SIG-M5 (cell line): ENCODE results near the gene PRKAG3.
"Not testable (repeated sequence)": the region's sequence is repeated elsewhere in the genome, so short reads cannot be mapped to it uniquely, and the experiment has no call there.

ENCODE experiments used
- DNase-seq: peaks from one replicate; lab custom pipeline; 2025; lab: John Stamatoyannopoulos, UW

The PRKAG3 gene

DNA sequence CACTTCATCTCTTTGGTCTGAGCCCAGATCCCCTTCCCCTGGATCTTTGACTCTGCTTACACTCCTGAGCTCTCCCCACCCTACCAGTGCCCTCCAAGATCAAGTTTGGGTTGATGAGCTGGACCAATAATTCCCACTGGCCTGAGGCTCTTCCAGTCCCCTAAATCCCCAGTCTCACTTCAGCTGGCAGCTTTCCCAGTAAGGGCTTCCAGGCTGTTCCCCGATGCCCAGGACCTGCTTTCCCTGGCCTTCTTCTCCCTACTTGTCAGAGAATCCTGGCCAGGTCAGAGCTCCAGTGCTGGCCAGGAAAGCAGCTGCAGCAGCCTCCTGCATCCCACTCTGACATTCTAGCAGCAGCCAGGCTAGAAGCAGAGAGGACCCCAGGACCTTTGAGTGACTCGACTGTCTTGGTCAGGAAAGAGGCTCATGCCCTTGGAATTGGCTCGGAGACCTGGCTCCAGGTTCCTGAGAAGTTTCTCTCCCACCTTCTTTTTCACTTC lies 31.5 kb upstream of the PRKAG3 start:
- DNase-seq = no peak

- no peak for DNase-seq
These were observed 30.2 kb upstream of the PRKAG3 start for GRCh38 chr2:218861645-218862318.

DNA sequence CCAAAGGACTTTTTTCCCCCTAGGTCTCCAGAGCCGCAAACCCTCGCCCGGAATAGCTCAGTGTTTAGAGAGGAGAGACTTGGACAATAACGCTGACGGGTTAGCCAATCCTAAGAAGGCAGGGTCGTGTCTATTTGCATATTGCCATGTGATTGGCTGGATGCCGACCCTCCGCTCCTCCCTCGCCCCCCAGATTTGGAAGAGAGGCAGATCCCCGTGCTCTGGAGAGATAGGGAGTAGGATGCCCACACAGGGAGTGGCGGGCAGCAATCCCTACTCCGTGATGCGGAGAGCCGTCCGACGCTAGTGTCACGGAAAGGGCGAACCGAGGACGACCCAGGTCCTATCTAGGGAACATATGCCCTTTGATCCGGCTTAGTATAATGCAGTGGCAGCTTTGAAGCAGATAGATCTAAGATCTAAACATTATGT lies 29.4 kb upstream of the PRKAG3 start:
- no peak for DNase-seq

GRCh38 chr2:218859988-218860831 lies 28.6 kb upstream of the PRKAG3 start:
- DNase-seq = no peak

DNA sequence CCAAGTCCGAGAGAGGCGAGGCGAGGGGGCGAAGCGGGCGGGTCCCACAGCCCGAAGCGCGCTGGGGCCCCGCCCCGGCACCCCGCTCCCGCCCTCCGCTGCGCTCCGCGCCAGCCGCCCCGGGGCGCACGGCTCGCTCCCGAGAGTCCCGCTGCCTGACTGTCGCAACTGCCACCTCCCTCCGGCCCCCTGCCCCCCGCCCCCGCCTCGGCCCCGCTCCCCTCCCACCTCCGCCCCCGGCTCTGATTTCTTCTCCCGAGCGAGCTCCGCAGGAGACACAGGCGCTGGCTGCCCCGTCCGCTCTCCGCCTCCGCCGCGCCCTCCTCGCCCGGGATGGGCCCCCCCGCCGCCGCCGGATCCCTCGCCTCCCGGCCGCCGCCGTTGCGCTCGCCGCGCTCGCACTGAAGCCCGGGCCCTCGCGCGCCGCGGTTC lies 28.0 kb upstream of the PRKAG3 start, which contains the start of gene WNT6:
Gene WNT6, plus strand, starts transcription at position 250 of the 432 bp plus-strand sequence. CDS start 233 bp downstream, outside the sequence.
- no peak for DNase-seq

DNA sequence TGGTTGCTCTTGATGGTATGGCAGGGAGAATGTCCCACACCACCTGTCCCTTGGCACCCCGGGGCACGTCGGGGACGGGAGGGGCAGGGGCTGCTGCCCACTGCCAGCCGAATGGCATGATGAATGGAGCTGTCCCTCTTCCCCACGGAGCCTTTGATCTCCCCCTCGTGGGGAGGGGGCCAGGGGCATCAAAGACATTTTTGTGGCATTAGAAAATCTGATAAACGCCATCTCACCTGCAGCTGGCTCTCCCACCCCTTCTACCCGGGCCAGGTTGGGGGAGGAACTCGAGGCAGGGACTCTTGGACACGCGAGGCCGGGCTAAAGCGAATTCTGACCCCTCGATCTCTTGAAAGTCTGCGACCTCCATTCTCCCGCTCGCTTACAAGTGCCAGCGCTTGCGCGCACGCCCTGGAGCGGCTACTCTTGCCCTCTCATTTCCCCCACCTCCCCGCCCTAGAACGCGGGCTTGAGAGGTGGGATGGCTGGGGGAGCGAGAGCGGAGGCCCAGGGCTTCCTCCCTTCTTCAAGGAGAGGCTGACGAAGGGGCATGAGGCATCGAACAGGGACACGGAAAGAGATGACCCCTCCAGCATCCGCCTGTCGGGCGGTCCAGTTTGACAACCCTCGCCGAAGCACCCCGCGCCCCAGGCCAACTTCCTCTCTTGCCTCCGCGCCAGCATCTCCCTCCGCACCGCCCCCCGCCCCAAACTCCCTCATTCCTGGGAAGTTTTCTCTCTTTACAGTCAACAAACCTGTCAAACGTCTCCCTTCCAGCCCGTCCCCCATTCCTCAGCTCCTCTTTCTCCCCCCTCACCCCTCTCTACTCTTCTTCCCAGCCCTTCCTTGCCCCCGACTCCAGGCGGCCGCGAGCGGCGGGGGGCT lies 27.3 kb upstream of the PRKAG3 start:
- DNase-seq = no peak

DNA sequence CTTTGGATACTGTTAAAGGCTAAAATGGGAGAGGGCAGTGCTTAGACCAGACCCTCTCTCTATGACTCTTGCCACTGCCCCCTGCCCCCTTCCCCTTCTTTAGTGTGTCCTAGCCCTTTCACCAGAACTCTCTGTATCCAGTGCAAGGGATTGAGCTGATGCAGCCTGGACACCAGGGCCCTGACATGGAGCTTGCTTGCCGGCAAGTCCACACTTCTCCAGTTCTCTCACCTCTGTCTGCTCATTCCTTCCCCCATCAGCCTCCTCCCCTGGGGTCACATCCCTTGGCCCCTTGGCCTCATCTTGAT lies 26.5 kb upstream of the PRKAG3 start:
- no peak for DNase-seq

DNA sequence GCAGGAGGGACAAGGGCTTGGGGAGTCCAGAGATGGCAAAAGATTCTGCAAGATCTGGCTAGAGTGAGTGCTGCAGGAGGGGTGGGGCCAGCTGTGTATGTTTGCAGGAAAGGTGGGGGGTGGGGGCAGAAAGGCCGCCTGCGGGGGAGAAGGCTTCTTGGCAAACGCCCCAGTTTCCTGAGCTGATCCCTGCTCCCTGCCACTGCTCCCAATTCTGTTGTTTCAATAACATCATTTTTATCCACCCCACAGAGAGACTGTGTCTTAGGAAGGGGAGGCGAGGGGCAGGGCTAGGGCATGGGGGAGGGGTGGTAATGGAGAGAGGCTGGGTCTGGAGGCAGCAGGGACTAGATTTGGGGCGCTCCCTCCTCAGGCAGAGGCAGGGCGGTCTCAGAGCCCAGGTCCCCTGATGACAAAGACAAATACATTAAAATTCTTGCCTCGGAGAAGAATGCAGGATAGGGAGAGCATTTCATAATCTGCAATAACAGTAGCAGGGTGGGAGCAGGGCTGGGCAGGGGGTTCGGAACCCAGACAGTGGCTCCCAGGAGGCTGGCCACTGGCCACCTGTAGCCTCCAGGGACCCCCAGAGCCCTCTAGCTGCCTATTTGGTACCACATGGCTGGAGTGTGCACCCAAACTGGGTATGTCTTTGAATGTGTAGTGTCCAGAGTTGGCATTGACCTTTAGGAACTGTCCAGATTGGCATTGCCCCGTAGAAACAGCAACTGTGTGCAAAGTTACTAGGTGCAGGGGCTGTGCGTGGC lies 26.0 kb upstream of the PRKAG3 start:
- DNase-seq = no peak

DNA sequence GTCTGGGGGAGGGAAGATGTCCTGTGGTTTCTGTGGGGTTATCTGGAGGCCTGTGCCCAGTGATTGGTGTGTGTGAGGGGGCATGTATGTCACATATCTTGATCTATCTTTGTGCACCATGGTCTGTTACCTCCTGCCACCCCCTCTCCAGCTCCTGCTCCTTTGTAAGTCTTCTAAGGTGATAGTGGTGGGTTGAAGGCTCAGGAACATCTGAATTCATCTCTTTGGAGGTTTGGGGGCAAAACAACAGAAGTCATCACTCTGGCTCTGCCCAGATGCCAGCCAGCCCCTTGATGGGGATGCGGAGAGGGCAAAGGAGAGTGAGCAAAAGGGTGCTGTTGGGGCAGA lies 25.3 kb upstream of the PRKAG3 start:
- no peak for DNase-seq

DNA sequence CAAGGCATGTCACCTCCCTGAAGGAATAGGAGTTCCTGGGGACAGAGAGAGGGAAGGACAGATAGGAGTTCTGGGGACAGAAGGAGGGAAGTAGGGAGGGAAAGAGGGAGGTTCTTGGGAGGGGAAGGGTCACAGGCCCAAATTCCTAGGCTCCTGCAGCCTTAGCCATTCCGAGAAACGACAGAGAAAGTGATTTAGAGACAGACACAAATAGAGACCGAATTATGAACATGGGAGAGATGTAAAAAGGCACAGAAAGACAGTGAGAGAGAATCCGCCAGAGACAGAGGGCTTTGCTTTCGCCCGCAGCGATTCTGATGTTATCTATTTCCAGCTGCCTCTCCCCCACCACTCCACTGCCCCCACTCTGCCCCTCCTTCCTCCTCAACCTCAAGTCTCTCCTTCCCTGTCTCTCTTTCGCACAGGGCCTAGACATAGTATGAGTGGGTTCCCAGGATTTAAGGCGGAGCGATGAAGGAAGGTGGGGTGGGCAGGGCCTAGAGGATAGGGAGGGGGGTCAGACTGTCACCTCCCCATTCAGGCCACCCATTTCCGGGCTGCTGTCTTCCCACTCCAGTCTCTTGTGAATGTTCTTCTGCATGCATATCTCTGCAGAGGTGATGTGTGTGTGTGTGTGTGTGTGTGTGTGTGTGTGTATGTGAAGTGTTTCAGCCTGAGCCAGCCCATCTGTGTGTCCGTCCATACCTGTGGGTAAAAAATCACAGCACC lies 24.7 kb upstream of the PRKAG3 start:
- no peak for DNase-seq

GRCh38 chr2:218855305-218856166 lies 23.9 kb upstream of the PRKAG3 start:
- no peak for DNase-seq

DNA sequence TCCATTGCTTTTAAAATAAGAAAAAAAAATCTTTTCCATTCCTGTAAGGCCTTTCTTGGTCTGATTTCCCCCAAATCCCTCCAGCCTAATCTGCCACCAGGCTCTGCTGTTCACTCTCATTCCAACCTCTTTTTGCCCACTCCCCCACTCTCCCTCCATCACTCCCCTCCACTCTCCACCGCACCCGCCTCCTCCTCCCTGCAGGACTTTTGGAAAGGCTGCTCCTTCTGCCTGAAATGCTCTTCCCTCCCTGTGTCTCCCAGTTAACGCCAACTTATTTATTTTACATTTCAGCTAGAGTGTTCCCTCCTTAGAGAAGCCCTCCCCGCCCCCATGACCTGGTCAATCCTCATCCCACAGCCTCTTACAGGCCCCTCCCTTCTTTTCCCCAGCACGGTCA lies 23.3 kb upstream of the PRKAG3 start:
- no peak for DNase-seq

GRCh38 chr2:218853766-218854165 lies 22.2 kb upstream of the PRKAG3 start:
- peak; percentile 85 for DNase-seq

DNA sequence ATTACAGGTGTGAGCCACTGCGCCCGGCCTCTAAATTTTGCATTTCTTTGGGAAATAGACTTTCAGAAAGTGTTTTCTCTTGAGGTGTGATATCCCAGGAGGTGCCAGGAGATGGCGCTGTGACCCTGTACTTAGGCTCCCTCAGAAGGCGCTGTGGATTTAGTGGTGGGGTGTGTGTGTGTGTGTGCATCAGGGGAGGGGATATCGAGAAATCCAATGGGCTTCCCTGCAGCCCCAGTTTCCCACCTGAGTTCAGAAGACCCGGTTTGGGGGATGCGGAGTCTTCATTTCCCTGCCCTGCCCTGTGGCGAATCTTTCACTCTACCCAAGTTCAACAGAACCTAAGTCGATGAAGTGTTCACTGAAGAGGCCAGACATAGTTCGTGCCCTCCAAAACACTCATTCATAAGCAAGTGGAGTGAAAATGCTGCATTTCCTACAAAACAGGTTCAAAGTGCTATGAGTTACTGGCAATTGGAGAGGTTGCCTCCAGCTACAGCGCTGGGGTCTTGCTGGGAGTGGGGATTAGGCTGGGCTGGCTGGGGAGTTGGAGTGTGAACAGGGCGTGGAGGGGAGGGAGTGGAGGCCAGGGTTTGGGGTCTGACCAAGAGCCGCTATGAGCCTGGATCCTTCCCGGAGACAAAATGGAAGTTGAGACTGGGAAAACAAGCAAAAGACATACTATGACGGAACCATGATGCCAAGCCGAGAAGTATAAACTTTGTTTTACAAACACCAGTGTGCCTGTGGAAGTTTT lies 21.5 kb upstream of the PRKAG3 start:
- DNase-seq = no peak

- DNase-seq = no peak
These were observed 19.7 kb upstream of the PRKAG3 start for GRCh38 chr2:218851286-218851685.

DNA sequence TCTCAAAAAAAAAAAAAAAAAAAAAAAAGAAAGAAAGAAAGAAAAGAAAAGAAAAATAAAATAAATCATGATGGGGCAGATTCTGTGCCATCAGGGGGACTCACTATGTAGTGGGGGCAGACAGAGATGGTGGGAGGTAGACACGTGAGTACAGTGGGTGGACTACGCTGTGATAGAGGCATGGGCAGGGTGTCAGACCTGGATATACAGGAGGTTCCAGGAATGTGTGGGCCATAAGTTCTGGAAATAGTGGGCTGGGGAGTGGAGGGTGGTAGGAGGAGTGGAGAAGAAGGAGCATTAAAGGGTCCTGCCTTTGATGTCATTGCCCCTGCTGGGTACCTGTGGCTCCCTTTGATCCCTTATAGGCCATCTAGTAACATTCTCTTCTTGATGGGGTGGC lies 19.2 kb upstream of the PRKAG3 start:
- DNase-seq = no peak

GRCh38 chr2:218849721-218850120 lies 18.1 kb upstream of the PRKAG3 start:
- no peak for DNase-seq

DNA sequence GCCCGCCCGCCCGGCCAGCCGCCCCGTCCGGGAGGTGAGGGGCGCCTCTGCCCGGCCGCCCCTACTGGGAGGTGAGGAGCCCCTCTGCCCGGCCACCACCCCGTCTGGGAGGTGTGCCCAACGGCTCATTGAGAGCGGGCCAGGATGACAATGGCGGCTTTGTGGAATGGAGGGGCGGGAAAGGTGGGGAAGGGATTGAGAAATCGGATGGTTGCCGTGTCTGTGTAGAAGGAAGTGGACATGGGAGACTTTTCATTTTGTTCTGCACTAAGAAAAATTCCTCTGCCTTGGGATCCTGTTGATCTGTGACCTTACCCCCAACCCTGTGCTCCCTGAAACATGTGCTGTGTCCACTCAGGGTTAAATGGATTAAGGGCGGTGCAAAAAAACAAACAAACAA lies 15.4 kb upstream of the PRKAG3 start:
- not testable (repeated sequence) for DNase-seq

- not testable (repeated sequence) for DNase-seq
These were observed 12.7 kb upstream of the PRKAG3 start for GRCh38 chr2:218844334-218844733.
